DMS153 (cell line): ENCODE data around the gene HOXD9.

Experiments used
- DNase-seq: peaks from one replicate; lab custom pipeline; 2025; lab: John Stamatoyannopoulos, UW

Gene HOXD9

GRCh38 chr2:176110415-176111308 is 11.9 kb upstream of the HOXD9 start:
- no peak for DNase-seq

GRCh38 chr2:176111309-176111663 is 11.2 kb upstream of the HOXD9 start:
- DNase-seq, result peak; percentile 83

- DNase-seq, result no peak
Observed at GRCh38 chr2:176111846-176112374, 10.6 kb upstream of the HOXD9 start.

- DNase-seq, result no peak
Observed at GRCh38 chr2:176112375-176113302, 9.9 kb upstream of the HOXD9 start.

GRCh38 chr2:176114120-176114929 is 8.2 kb upstream of the HOXD9 start:
- peak; percentile 99 for DNase-seq

GRCh38 chr2:176114930-176115625 is 7.4 kb upstream of the HOXD9 start:
- no peak for DNase-seq

GRCh38 chr2:176115883-176116813 is 6.4 kb upstream of the HOXD9 start, which contains the start of gene HOXD10:
HOXD10 (plus strand) TSS chr2:176116778; CDS start chr2:176116834, 56 bp downstream.
- peak; percentile 94 for DNase-seq

- DNase-seq, result no peak
Observed at GRCh38 chr2:176117162-176117822, 5.2 kb upstream of the HOXD9 start.

GRCh38 chr2:176117823-176118371 is 4.6 kb upstream of the HOXD9 start:
- DNase-seq, result no peak

GRCh38 chr2:176118601-176119339 is 3.7 kb upstream of the HOXD9 start:
- DNase-seq, result peak; percentile 90

- DNase-seq, result no peak
Observed at GRCh38 chr2:176120364-176121189, 1.9 kb upstream of the HOXD9 start.

GRCh38 chr2:176121190-176122051 is 1.1 kb upstream of the HOXD9 start:
- no peak for DNase-seq

GRCh38 chr2:176122052-176122682 is 352 bp upstream of the HOXD9 start:
- DNase-seq, result no peak

- DNase-seq, result no peak
Observed at GRCh38 chr2:176123411-176124109, 1.0 kb downstream of the HOXD9 start.
